ENCODE data around the gene AKIRIN2.
"Not testable (repeated sequence)": the region's sequence is repeated elsewhere in the genome, so short reads cannot be mapped to it uniquely, and the experiment has no call there.

Gene AKIRIN2

GRCh38 chr6:87718662-87719433 is 16.8 kb upstream of the AKIRIN2 start:
- no peak for DNase-seq (ENCODE audit: low read depth in 2 of 2)

- DNase-seq (ENCODE audit: low read depth in 2 of 2) = no peak
These were observed 15.0 kb upstream of the AKIRIN2 start for GRCh38 chr6:87716928-87717614.

GRCh38 chr6:87714093-87714842 is 12.2 kb upstream of the AKIRIN2 start:
- DNase-seq (ENCODE audit: low read depth in 2 of 2) = no peak

GRCh38 chr6:87712713-87713112 is 10.7 kb upstream of the AKIRIN2 start:
- not testable (repeated sequence) for DNase-seq (ENCODE audit: low read depth in 2 of 2)

GRCh38 chr6:87710090-87710489 is 8.1 kb upstream of the AKIRIN2 start:
- no peak for DNase-seq (ENCODE audit: low read depth in 2 of 2)

- not testable (repeated sequence) for DNase-seq (ENCODE audit: low read depth in 2 of 2)
These were observed 6.8 kb upstream of the AKIRIN2 start for GRCh38 chr6:87708581-87709427.

GRCh38 chr6:87706187-87706966 is 4.3 kb upstream of the AKIRIN2 start:
- DNase-seq (ENCODE audit: low read depth in 2 of 2) = no peak

- no peak for DNase-seq (ENCODE audit: low read depth in 2 of 2)
These were observed 3.1 kb upstream of the AKIRIN2 start for GRCh38 chr6:87705070-87705691.

GRCh38 chr6:87703039-87703438 is 1.0 kb upstream of the AKIRIN2 start:
- not testable (repeated sequence) for DNase-seq (ENCODE audit: low read depth in 2 of 2)

- DNase-seq (ENCODE audit: low read depth in 2 of 2) = no peak
These were observed 534 bp upstream of the AKIRIN2 start for GRCh38 chr6:87702589-87702945.

GRCh38 chr6:87701344-87701675 is 723 bp downstream of the AKIRIN2 start:
- DNase-seq (ENCODE audit: low read depth in 2 of 2) = peak in 1 of 2 donors; percentile 2

- DNase-seq (ENCODE audit: low read depth in 2 of 2) = no peak
These were observed 1.4 kb downstream of the AKIRIN2 start for GRCh38 chr6:87700397-87701343.

GRCh38 chr6:87699576-87699975 is 2.5 kb downstream of the AKIRIN2 start:
- DNase-seq (ENCODE audit: low read depth in 2 of 2) = no peak

GRCh38 chr6:87698547-87699006 is 3.5 kb downstream of the AKIRIN2 start:
- no peak for DNase-seq (ENCODE audit: low read depth in 2 of 2)

GRCh38 chr6:87697581-87698546 is 4.2 kb downstream of the AKIRIN2 start:
- DNase-seq (ENCODE audit: low read depth in 2 of 2) = no peak

GRCh38 chr6:87696817-87697216 is 5.2 kb downstream of the AKIRIN2 start:
- not testable (repeated sequence) for DNase-seq (ENCODE audit: low read depth in 2 of 2)

- no peak for DNase-seq (ENCODE audit: low read depth in 2 of 2)
These were observed 9.9 kb downstream of the AKIRIN2 start for GRCh38 chr6:87692086-87692485.

GRCh38 chr6:87690441-87690840 is 11.6 kb downstream of the AKIRIN2 start:
- no peak for DNase-seq (ENCODE audit: low read depth in 2 of 2)
